GDM1 (cell line): ENCODE measurements around the gene KCND3.
"Not testable (repeated sequence)": the region's sequence is repeated elsewhere in the genome, so short reads cannot be mapped to it uniquely, and the experiment has no call there.

Experiments used
- DNase-seq: peaks from one replicate; lab custom pipeline; 2025; lab: John Stamatoyannopoulos, UW

KCND3 gene

GRCh38 chr1:111742292-111742691 is 247.2 kb downstream of the KCND3 start:
- DNase-seq, result not testable (repeated sequence)

DNA sequence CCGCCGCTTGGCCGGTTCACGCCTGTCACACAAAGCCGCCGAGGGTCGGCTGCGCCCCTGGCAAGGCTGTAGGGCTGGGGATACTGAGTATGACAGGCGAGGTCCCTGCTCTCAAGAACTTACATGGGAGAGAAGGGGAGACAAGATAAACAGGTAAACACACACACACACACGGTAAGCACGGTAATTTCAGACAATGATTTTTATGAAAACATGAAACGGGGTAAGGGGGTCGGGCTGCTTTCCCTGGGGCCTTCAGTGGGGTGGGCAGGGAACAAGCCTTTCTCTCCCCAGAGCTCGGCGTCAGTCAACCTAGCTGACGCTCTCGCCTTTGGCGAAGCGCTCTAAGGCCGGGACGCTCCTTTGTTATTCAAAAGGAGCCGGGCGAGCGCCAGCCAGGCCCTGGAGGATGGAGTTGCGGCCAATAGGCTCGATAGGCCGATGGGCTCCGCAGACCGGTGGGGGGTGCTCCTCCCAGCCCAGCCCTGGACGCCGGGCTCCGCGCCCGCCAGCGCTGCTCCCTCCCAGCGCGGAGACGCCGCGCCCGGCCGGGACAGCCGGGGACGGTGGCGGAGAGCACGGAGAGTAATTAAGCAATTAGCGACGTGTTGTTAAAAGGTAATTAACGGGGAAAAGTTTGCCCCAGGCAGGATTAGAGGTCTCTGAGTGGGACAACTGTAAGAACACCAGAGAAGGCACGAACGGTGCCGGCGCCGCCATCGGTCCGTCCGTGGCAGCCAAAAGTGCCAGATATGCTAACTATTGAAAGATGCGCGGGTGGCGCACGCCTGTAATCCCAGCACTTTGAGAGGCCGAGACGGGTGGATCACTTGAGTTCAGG is 249.3 kb downstream of the KCND3 start:
- DNase-seq, result no peak

DNA sequence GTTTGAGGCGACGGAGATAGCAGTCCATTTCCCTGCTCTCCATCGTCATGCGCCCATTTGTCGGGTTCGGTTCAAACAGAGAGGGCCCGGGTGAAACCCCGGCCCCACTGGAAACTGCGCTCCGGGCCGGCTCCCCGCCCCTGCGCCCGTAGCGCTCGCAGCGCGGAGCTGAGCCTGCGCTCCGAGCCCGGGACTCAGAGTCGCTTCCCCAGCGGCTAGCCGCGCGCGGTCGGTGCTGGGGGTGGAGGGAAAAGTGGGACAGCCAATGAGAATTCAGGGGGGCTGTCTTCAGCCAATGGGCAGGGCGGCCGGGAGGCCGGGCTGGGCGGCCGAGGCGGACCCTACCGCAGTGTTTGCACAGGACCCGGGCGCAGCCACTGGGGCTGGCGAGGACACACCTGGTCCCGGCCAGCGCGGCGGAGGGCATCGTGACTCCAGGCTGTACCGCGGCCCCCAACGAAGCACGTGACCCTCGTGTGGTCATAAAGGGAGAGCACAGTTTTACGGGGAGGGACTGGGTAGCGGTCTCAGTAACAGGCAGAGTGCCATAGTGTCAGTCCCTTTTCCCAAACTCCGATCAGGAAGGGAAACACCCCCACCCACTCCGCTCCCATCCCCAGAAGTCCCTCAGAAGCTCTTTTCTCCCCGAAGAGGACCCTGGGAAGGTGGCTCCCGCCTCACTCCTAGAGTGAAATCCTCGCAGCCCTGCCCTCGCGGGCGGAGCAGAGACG is 250.1 kb downstream of the KCND3 start, which contains the start of gene INKA2:
Gene INKA2 (minus strand): TSS at position 202 of the 731 bp plus-strand sequence. CDS start 153 bp downstream, at position 49.
- DNase-seq, result peak; percentile 81

GRCh38 chr1:111738436-111739193 is 250.9 kb downstream of the KCND3 start:
- peak; percentile 46 for DNase-seq

- DNase-seq, result no peak
Measured at GRCh38 chr1:111738133-111738435, 251.4 kb downstream of the KCND3 start.

DNA sequence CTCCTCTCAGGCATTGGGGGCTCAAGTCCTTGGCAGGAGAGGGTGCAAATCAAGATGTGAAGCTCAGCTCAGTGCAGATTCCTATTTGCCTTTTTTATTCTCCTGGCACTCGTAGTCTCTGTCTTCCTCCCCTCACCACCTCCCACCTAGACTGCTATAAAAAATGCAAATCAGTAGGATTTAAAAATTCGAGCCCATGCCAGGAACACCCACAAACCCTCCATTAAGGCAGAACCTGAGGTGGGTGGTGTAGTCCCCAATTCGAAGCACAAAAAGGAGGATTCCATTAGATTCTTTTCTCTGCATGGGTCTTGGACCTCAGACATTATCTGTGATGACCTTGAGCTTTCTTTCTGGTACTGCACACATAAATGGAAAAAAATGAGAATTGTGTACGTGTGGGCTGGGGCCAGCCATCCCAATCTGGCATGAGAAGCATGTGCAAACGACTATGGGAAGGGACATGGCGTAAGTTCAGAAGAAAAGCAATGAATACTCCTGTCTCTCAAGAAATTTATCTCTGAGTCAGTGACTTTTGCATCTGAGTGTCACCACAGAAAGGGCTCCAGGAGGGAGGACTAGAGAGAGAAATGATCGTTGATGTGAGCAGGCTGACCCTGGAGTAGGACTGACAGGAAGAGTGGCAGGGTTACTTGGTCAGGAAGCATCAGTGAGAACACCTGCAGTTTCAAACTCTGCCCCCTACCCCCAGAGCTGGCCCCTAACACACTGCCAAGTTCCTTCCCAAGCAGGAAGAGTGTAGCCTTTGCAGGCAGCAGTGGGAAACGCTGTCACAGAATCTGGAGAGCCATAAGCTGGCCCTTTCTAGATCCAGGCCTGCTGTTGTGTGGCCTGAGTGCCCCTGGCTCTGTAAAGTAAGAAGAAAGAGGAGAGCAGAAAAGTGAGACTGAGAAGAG is 252.0 kb downstream of the KCND3 start:
- no peak for DNase-seq

DNA sequence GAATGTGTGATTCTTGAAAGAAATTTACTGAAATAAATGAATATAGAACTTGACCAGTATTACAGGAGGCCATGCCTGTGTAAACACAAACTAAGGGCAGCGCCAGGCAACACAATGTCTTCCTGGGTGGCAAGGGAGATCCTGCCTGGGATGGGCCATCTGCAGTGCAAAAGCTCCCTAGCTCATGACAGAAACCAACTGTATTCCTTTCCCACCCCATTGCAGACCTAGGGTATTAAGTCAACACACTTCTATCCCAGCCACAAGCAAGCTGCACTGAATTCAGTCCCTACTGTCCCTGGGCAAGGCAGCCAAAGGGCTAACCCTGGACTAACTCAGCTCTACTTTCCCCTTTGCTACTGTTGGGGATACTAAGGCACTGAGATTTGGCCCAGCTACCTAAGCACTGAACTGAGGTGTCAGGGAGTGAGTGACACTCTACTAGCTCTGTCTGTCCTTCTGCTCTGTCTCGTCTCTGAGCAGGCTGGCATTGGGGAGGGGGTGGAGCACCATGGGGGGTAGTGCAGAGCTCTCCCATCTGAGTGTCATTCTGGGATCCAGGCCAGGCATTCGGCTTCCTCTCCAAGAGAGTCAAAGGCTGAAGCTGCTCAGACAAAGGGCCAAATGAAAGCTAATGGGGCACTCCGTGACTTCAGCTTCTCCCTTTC is 252.8 kb downstream of the KCND3 start:
- no peak for DNase-seq

- no peak for DNase-seq
Measured at GRCh38 chr1:111735858-111736544, 253.5 kb downstream of the KCND3 start.

DNA sequence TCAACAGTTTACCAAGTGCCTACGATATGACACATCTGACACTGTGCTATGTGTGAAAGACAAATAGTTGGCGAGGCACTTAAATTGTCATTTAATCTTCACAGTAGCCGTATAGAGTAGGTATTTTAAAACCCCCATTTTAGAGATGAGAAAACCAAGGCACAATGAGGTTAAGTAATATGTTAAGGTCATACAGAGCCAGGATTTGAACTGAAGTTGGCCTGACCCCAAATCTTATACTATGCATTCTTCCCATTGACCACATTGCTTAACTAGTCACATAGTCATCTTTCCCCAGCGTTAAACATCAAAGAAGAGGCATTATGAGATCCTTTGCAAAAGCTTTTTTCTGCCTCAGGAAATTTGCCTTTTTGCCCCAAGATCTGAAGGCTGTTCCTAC is 254.1 kb downstream of the KCND3 start:
- no peak for DNase-seq

- no peak for DNase-seq
Measured at GRCh38 chr1:111734856-111735255, 254.6 kb downstream of the KCND3 start.

DNA sequence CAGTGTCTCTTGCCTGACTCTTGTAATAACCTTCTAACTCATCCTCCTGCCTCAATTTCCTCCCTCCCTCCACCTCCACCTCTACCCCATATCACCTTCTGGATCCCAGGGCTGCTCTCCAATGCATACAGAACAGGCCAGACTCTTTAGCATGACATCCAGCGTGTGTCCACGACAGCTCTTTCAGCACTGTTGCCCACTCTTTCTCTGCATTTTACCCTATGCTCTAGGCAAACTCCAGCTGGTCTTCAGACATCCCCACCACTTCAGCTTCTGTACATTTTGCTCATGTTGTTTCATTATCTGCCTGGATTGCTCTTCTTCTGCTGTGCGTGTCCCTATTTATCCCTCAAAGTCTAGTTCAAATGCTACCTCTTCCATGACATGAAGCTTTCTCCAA is 255.0 kb downstream of the KCND3 start:
- DNase-seq, result no peak

GRCh38 chr1:111733992-111734341 is 255.5 kb downstream of the KCND3 start:
- DNase-seq, result peak; percentile 16

GRCh38 chr1:111733183-111733991 is 256.1 kb downstream of the KCND3 start:
- peak; percentile 59 for DNase-seq

DNA sequence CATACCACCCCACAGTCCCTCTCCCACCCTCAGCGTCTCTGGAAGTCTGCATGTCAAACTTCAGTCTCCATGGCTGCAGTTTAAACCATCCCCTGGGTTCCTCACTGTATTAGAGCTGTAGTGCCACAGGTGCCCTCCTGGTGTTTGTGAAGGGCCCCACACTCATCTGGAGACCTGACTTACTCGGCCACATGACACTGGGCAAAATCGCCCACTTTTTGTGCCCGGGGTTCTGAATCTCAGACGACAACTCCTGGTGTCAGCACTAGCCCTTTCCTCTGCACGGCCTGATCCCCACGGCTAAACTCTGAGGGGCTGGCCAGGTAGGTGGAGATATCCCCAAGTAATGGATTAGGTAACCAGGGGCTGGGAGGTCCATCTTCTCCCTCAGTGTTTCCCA is 256.8 kb downstream of the KCND3 start:
- no peak for DNase-seq

- DNase-seq, result no peak
Measured at GRCh38 chr1:111731956-111732355, 257.5 kb downstream of the KCND3 start.

GRCh38 chr1:111730706-111731105 is 258.8 kb downstream of the KCND3 start:
- DNase-seq, result no peak

DNA sequence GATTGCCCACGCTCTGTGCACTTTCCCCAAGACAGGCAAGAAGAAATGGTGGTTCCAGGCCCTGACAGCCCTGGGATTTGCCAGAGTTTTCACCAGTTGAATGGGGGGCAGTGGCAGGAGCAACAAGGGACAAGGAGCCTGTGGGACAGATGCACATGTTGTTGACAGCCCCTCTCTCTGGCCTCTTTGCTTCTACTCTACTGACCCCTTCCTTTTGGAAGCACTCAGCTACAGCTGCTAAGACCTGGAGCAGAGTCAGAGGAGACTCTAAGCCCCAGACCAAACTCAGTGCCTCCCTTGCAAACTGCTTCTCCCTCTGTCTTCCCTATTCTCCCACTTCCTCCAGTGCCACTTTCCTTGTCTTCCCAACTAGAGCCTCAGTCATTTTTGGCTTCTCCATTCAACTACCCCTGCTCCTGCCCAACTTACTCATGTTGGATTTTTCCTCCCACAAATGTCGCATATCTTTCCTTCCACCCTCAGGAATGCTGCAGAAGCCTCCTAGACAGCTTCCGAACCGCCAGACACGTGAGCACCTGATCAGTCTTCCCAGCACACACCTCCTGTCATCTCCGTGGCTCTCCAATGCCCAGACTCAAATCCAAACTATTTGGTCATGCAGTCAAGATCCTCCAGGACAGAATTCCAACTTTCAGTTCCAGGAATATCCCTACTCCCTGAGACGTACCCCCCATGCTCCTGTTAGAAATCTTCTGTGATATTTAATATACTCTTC is 259.4 kb downstream of the KCND3 start:
- DNase-seq, result no peak

DNA sequence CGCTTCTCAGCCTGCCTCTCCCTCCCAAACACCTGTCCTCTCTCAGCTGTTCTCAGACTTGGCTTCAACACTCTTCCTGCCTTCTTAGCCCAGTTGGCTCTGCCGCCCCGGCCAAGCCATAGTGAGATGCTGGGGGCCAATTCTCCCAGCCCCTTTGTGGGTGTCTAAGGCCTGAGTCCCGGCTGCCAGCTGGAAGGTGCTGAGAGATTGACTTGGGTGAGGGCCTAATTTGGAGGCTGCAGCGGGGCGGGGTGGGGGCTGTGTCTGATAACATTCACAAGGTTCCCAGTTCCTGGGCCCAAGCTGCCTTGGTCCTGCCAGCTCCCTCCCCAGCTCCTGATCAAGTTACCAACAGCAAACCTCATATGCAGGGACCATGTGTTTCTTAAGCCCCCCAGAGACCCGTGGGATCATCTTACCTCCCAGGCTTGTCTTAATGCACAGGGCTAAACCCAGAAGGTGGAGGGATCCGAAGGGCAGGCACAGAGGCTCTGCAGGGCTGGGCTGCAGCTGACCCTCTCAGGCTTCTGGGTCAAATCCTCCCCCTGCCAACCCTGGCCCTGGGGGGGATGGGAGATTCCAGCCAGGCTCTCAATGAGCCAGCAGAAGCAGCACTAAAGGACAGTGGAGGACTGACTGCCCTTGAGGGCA is 260.1 kb downstream of the KCND3 start:
- no peak for DNase-seq
